A673 (cell line): Measurements from ENCODE around the gene KCNQ2. TPM values are rescaled to one million over a fixed set of nuclear protein-coding genes. Genes with fewer than 3 reads are reported as not detected.

ENCODE experiments used
- BruUV-seq: library from RNA; stranded (reverse); fragments of 400-500 nt; replicated peaks from 2 replicates; lab custom pipeline; 2021; lab: Mats Ljungman, UMichigan
- CTCF ChIA-PET: fragments of 300-600 bp; sonication (Branson Sonifier 250); formaldehyde crosslinking; loops from one replicate; lab custom pipeline; 2022; ENCODE audit warnings: antibody characterized with exemption; lab: Charles Lee
- POLR2A ChIA-PET: fragments of 300-600 bp; sonication (Branson Sonifier 250); formaldehyde crosslinking; loops from one replicate; lab custom pipeline; 2022; ENCODE audit warnings: antibody characterized with exemption; ENCODE audit not compliant: low non-redundant PET; lab: Charles Lee
- DNase-seq: peaks from one replicate; pipeline ENCODE4 v3.0.0-alpha.2; 2015; ENCODE audit warnings: low spot score
- H3K27ac ChIP-seq: fragments of 200-600 bp; sonication (generic); 2 replicates; pipeline ENCODE4 v1.5.1; 2016; ENCODE audit warnings: mixed run types, low read depth, mild to moderate bottlenecking, mixed read lengths, antibody characterized with exemption, low read length; ENCODE audit not compliant: poor library complexity, severe bottlenecking
- H3K27me3 ChIP-seq: fragments of 200-600 bp; sonication (generic); replicated peaks from 2 replicates; pipeline ENCODE4 v1.6.1; 2017; ENCODE audit warnings: mixed run types, low read depth, mild to moderate bottlenecking, mixed read lengths, antibody characterized with exemption, low read length; ENCODE audit not compliant: insufficient read depth, poor library complexity
- H3K36me3 ChIP-seq: fragments of 200-600 bp; sonication (generic); 2 replicates; pipeline ENCODE4 v1.6.1; 2016; ENCODE audit warnings: mixed run types, mild to moderate bottlenecking, mixed read lengths, antibody characterized with exemption, low read length; ENCODE audit not compliant: insufficient read depth, poor library complexity, severe bottlenecking
- H3K4me1 ChIP-seq: fragments of 200-600 bp; sonication (generic); 2 replicates; pipeline ENCODE4 v1.6.1; 2017; ENCODE audit warnings: mixed run types, mild to moderate bottlenecking, mixed read lengths, antibody characterized with exemption, low read length; ENCODE audit not compliant: insufficient read depth, poor library complexity, severe bottlenecking
- H3K4me3 ChIP-seq: fragments of 200-600 bp; sonication (generic); 2 replicates; pipeline ENCODE4 v1.5.1; 2016; ENCODE audit warnings: low read depth, mixed run types, mild to moderate bottlenecking, mixed read lengths, low read length; ENCODE audit not compliant: poor library complexity, severe bottlenecking
- H3K9me3 ChIP-seq: fragments of 200-600 bp; sonication (generic); 2 replicates; pipeline ENCODE4 v1.6.1; 2016; ENCODE audit warnings: mixed run types, low read depth, mild to moderate bottlenecking, mixed read lengths, antibody characterized with exemption, low read length; ENCODE audit not compliant: poor library complexity, severe bottlenecking
- CTCF ChIP-seq: fragments of 300-800, 200-600 bp; sonication (generic); conservative IDR thresholded peaks from 2 replicates; pipeline ENCODE4 v1.5.1; 2017; ENCODE audit warnings: low read depth, mild to moderate bottlenecking, antibody characterized with exemption, low read length, moderate library complexity, mixed read lengths
- EZH2 ChIP-seq: fragments of 200-600 bp; sonication (generic); IDR thresholded peaks from 2 replicates; pipeline ENCODE4 v1.6.1; 2017; ENCODE audit warnings: borderline replicate concordance, low read depth, mild to moderate bottlenecking, mixed read lengths, antibody characterized with exemption, low read length; ENCODE audit not compliant: poor library complexity, severe bottlenecking
- intact Hi-C: fragments of 100-400 bp; cut with micrococcal nuclease; formaldehyde crosslinking; loops from one replicate; pipeline ENCODE4 v1.10.0; 2022; ENCODE audit not compliant: unreplicated experiment
- total RNA-seq: library from RNA; stranded (reverse); gene quantifications from 2 replicates; pipeline ENCODE4 v1.2.3, GENCODE V29; 2021

Gene KCNQ2
- total RNA-seq, 1 experiment from 2014 or later = 6.6 TPM

GRCh38 chr20:63417738-63418120, 54.7 kb downstream of the KCNQ2 start:
- intact Hi-C loops = no loop called here
- Histone ChIP-seq H3K36me3 (no peaks in the 10 kb centered on the region), H3K9me3 (no peaks in the 10 kb centered on the region), H3K4me1 (no peaks in the 10 kb centered on the region), H3K27me3 (peaks cover 62% of the 10 kb centered on the region), H3K27ac (no peak overlapping the region), H3K4me3 (no peak overlapping the region)
- POLR2A ChIA-PET = no interaction called here
- CTCF ChIA-PET = no interaction called here
- no peak for TF ChIP-seq EZH2
- no TSS peak for BruUV-seq
- DNase-seq = no peak

GRCh38 chr20:63417097-63417737, 55.2 kb downstream of the KCNQ2 start:
- Histone ChIP-seq H3K36me3 (no peaks in the 10 kb centered on the region), H3K4me3 (no peak overlapping the region), H3K4me1 (no peaks in the 10 kb centered on the region), H3K9me3 (no peaks in the 10 kb centered on the region), H3K27me3 (peaks cover 62% of the 10 kb centered on the region), H3K27ac (no peak overlapping the region)
- BruUV-seq = no TSS peak
- ChIA-PET CTCF (no interaction called here), POLR2A (no interaction called here)
- intact Hi-C loops = no loop called here
- DNase-seq = no peak
- no peak for TF ChIP-seq EZH2
- TF ChIP-seq CTCF = no peak

GRCh38 chr20:63416631-63417030, 55.8 kb downstream of the KCNQ2 start:
- no TSS peak for BruUV-seq
- TF ChIP-seq CTCF (no peak), EZH2 (no peak)
- no peaks in the 10 kb centered on the region for H3K9me3 ChIP-seq
- no peaks in the 10 kb centered on the region for H3K4me1 ChIP-seq
- intact Hi-C loops = no loop called here
- DNase-seq = no peak
- H3K4me3 ChIP-seq = no peak overlapping the region
- no peaks in the 10 kb centered on the region for H3K36me3 ChIP-seq
- CTCF ChIA-PET = no interaction called here
- H3K27ac ChIP-seq = no peak overlapping the region
- H3K27me3 ChIP-seq = peaks cover 62% of the 10 kb centered on the region
- POLR2A ChIA-PET = no interaction called here
